DND-41 (cell line): Measurements from ENCODE around the gene PHLPP1.

Source experiments
- EZH2 ChIP-seq: IDR thresholded peaks from 3 replicates; pipeline ENCODE4 v1.6.1; 2012; ENCODE audit warnings: borderline replicate concordance, low read depth, mild to moderate bottlenecking, moderate library complexity, low read length, inconsistent platforms; ENCODE audit not compliant: severe bottlenecking
- TF ChIP-seq, protein P1 (sequence below): IDR thresholded peaks from 2 replicates; pipeline ENCODE4 v1.5.1; 2012; ENCODE audit warnings: borderline replicate concordance, low read length, moderate library complexity, mild to moderate bottlenecking; ENCODE audit not compliant: poor library complexity, severe bottlenecking; ENCODE audit errors: extremely low read depth

DNA sequence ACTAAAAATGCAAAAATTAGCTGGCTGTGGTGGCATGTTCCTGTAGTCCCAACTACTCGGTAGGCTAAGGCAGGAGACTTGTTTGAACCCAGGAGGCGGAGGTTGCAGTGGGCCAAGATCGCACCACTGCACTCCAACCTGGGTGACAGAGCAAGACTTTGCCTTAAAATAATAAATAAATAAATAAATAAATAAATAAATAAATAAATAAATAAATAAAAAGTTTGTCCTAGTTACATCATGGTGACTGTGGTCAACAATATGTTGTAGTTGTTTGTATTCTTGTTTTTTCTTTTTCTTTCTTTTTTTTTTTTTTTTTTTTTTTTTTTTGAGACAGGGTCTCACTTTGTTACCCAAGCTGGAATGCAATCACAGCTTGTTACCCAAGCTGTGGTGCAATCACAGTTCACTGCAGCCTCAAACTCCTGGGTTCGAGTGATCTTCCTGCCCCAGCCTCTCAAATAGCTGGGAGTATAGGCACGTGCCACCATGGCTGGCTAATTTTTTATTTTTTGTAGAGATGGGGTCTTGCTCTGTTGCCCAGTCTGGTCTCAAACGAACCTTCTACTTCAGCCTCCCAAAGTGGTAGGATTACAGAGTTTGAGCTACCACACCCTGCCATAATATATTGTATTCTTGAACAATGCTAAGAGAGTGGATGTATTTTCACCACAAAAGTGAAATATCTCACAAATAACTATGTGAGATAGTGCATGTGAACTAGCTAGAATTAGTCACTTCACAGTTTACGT lies 185.0 kb downstream of the PHLPP1 start:
- TF ChIP-seq, protein P1, sequence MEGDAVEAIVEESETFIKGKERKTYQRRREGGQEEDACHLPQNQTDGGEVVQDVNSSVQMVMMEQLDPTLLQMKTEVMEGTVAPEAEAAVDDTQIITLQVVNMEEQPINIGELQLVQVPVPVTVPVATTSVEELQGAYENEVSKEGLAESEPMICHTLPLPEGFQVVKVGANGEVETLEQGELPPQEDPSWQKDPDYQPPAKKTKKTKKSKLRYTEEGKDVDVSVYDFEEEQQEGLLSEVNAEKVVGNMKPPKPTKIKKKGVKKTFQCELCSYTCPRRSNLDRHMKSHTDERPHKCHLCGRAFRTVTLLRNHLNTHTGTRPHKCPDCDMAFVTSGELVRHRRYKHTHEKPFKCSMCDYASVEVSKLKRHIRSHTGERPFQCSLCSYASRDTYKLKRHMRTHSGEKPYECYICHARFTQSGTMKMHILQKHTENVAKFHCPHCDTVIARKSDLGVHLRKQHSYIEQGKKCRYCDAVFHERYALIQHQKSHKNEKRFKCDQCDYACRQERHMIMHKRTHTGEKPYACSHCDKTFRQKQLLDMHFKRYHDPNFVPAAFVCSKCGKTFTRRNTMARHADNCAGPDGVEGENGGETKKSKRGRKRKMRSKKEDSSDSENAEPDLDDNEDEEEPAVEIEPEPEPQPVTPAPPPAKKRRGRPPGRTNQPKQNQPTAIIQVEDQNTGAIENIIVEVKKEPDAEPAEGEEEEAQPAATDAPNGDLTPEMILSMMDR, result no peak
- TF ChIP-seq EZH2, result no peak
